OCI-LY3 (cell line): Measurements from ENCODE around the gene NTNG1.

ENCODE experiments used
- H2AFZ ChIP-seq: fragments of 200-600, 300-600 bp; shearing (Covaris generic); 2 replicates; pipeline ENCODE4 v1.6.0; 2014; ENCODE audit warnings: antibody characterized with exemption, low read depth, low read length
- H3K27ac ChIP-seq: fragments of 200-600, 300-600 bp; sonication (generic); 2 replicates; pipeline ENCODE4 v1.5.1; 2014; ENCODE audit warnings: mild to moderate bottlenecking, low read length, moderate library complexity, mixed read lengths
- H3K27me3 ChIP-seq: fragments of 200-600, 300-600 bp; sonication (generic); 2 replicates; pipeline ENCODE4 v1.6.1; 2014; ENCODE audit warnings: low read depth, low read length, mixed read lengths
- H3K36me3 ChIP-seq: fragments of 200-600, 300-600 bp; sonication (generic); replicated peaks from 2 replicates; pipeline ENCODE3; 2014; ENCODE audit warnings: low read depth, low read length, mixed read lengths
- H3K4me1 ChIP-seq: fragments of 300-600, 200-600 bp; sonication (generic); 2 replicates; pipeline ENCODE4 v1.6.1; 2014; ENCODE audit warnings: low read length, mixed read lengths
- H3K4me2 ChIP-seq: fragments of 200-600, 300-600 bp; sonication (generic); 2 replicates; pipeline ENCODE4 v1.6.1; 2014; ENCODE audit warnings: low read length, mixed read lengths
- H3K4me3 ChIP-seq: fragments of 300-600, 200-600 bp; sonication (generic); 2 replicates; pipeline ENCODE4 v1.5.1; 2014; ENCODE audit warnings: antibody characterized with exemption, mild to moderate bottlenecking, low read length, moderate library complexity
- H3K79me2 ChIP-seq: fragments of 300-600, 200-600 bp; shearing (Covaris generic); 2 replicates; pipeline ENCODE4 v1.6.1; 2014; ENCODE audit warnings: mild to moderate bottlenecking, low read length, mixed read lengths
- H3K9ac ChIP-seq: fragments of 300-600, 200-600 bp; shearing (Covaris generic); 2 replicates; pipeline ENCODE4 v1.6.0; 2014; ENCODE audit warnings: mild to moderate bottlenecking, low read length, moderate library complexity
- H3K9me3 ChIP-seq: fragments of 200-600, 300-600 bp; shearing (Covaris generic); 2 replicates; pipeline ENCODE4 v1.6.1; 2014; ENCODE audit warnings: low read length, mixed read lengths; ENCODE audit not compliant: insufficient read depth
- H4K20me1 ChIP-seq: fragments of 200-600, 300-600 bp; sonication (generic); 2 replicates; pipeline ENCODE4 v1.6.1; 2016; ENCODE audit warnings: low read length, mixed read lengths; ENCODE audit not compliant: insufficient read depth
- CTCF ChIP-seq: fragments of 200-600, 300-600 bp; sonication (generic); IDR thresholded peaks from 2 replicates; pipeline ENCODE4 v1.5.1; 2014; ENCODE audit warnings: antibody characterized with exemption, low read length, low read depth
- EZH2phosphoT487 ChIP-seq: fragments of 200-600 bp; shearing (Covaris generic); IDR thresholded peaks from 2 replicates; pipeline ENCODE4 v1.6.1; 2018; ENCODE audit warnings: antibody characterized with exemption, mixed run types, low read depth

Gene NTNG1

GRCh38 chr1:107171333-107171732 lies 30.5 kb downstream of the NTNG1 start:
- no peak overlapping the region for H3K4me2 ChIP-seq
- H2AFZ ChIP-seq = no peak overlapping the region
- no peak overlapping the region for H3K27ac ChIP-seq
- H3K9me3 ChIP-seq = no peaks in the 10 kb centered on the region
- peaks cover 56% of the 10 kb centered on the region for H4K20me1 ChIP-seq
- H3K27me3 ChIP-seq = no peaks in the 10 kb centered on the region
- TF ChIP-seq EZH2phosphoT487 (no peak), CTCF (no peak)
- H3K36me3 ChIP-seq = no peaks in the 10 kb centered on the region
- H3K4me3 ChIP-seq = no peak overlapping the region
- H3K9ac ChIP-seq = no peak overlapping the region
- peaks cover 26% of the 10 kb centered on the region for H3K79me2 ChIP-seq
- H3K4me1 ChIP-seq = peaks cover 7% of the 10 kb centered on the region; the same call in 1 of the 2 replicates

- Histone ChIP-seq H3K27ac (no peak overlapping the region), H3K9ac (no peak overlapping the region)
These were observed 31.8 kb downstream of the NTNG1 start for GRCh38 chr1:107172450-107173170.

GRCh38 chr1:107175102-107175909 lies 34.5 kb downstream of the NTNG1 start:
- H3K27ac ChIP-seq = no peak overlapping the region
- H3K9ac ChIP-seq = no peak overlapping the region
- TF ChIP-seq CTCF = no peak
- TF ChIP-seq EZH2phosphoT487 = no peak
- H3K9me3 ChIP-seq = no peaks in the 10 kb centered on the region
- H3K27me3 ChIP-seq = no peaks in the 10 kb centered on the region
- H3K4me2 ChIP-seq = no peak overlapping the region
- peaks cover 7% of the 10 kb centered on the region; the same call in 1 of the 2 replicates for H3K4me1 ChIP-seq
- H3K79me2 ChIP-seq = peaks cover 35% of the 10 kb centered on the region
- no peaks in the 10 kb centered on the region for H3K36me3 ChIP-seq
- no peak overlapping the region for H3K4me3 ChIP-seq
- peaks cover 60% of the 10 kb centered on the region for H4K20me1 ChIP-seq
- H2AFZ ChIP-seq = no peak overlapping the region

More at GRCh38 chr1:107172450-107173170, 31.8 kb downstream of the NTNG1 start:
- TF ChIP-seq EZH2phosphoT487 = no peak
- no peak for TF ChIP-seq CTCF
- Histone ChIP-seq H3K27me3 (no peaks in the 10 kb centered on the region), H2AFZ (no peak overlapping the region), H3K9me3 (no peaks in the 10 kb centered on the region), H3K4me3 (no peak overlapping the region), H3K4me2 (no peak overlapping the region), H3K36me3 (no peaks in the 10 kb centered on the region), H3K79me2 (peaks cover 26% of the 10 kb centered on the region), H4K20me1 (peaks cover 52% of the 10 kb centered on the region), H3K4me1 (peaks cover 7% of the 10 kb centered on the region; the same call in 1 of the 2 replicates)

GRCh38 chr1:107181253-107181969 lies 40.6 kb downstream of the NTNG1 start:
- H3K27me3 ChIP-seq = no peaks in the 10 kb centered on the region
- peaks cover 58% of the 10 kb centered on the region for H4K20me1 ChIP-seq
- H3K4me1 ChIP-seq = no peaks in the 10 kb centered on the region
- no peaks in the 10 kb centered on the region for H3K9me3 ChIP-seq
- peaks cover 31% of the 10 kb centered on the region; the same call in 1 of the 2 replicates for H3K79me2 ChIP-seq
- no peak overlapping the region for H2AFZ ChIP-seq
- H3K36me3 ChIP-seq = no peaks in the 10 kb centered on the region
- no peak overlapping the region for H3K4me2 ChIP-seq
- no peak overlapping the region for H3K4me3 ChIP-seq
- no peak for TF ChIP-seq CTCF
- TF ChIP-seq EZH2phosphoT487 = no peak
- no peak overlapping the region for H3K9ac ChIP-seq
- no peak overlapping the region for H3K27ac ChIP-seq
